SU-DHL-6 (cell line): Measurements from ENCODE around the gene RNF38.

Experiments used
- H2AFZ ChIP-seq: fragments of 200-600 bp; sonication (generic); 2 replicates; pipeline ENCODE4 v1.6.1; 2014; ENCODE audit warnings: low read depth, mild to moderate bottlenecking, moderate library complexity, mixed read lengths, antibody characterized with exemption, low read length; ENCODE audit not compliant: severe bottlenecking
- H3F3A ChIP-seq: fragments of 200-600 bp; shearing (Covaris generic); 2 replicates; pipeline ENCODE4 v1.6.0; 2016; ENCODE audit warnings: antibody characterized with exemption, mild to moderate bottlenecking; ENCODE audit not compliant: insufficient read depth
- H3K27ac ChIP-seq: fragments of 200-600 bp; sonication (generic); 2 replicates; pipeline ENCODE4 v1.5.1; 2016; ENCODE audit warnings: low read depth, mild to moderate bottlenecking, low read length, moderate library complexity, mixed read lengths
- H3K27me3 ChIP-seq: fragments of 200-600 bp; sonication (generic), shearing (Covaris generic); 2 replicates; pipeline ENCODE4 v1.6.0; 2014; ENCODE audit warnings: mild to moderate bottlenecking, low read length
- H3K36me3 ChIP-seq: fragments of 200-600 bp; sonication (generic); 2 replicates; pipeline ENCODE4 v1.6.1; 2014; ENCODE audit warnings: mild to moderate bottlenecking, low read length, mixed read lengths
- H3K4me2 ChIP-seq: fragments of 300-600, 200-600 bp; shearing (Covaris generic), sonication (generic); 2 replicates; pipeline ENCODE4 v1.6.0; 2014; ENCODE audit warnings: low read length, low read depth, mild to moderate bottlenecking; ENCODE audit not compliant: poor library complexity, severe bottlenecking
- H3K4me3 ChIP-seq: fragments of 200-600 bp; sonication (generic); 2 replicates; pipeline ENCODE4 v1.5.1; 2014; ENCODE audit warnings: antibody characterized with exemption, low read length, mild to moderate bottlenecking, mixed read lengths; ENCODE audit not compliant: insufficient read depth, poor library complexity, severe bottlenecking
- H3K79me2 ChIP-seq: fragments of 200-600 bp; sonication (generic); 2 replicates; pipeline ENCODE4 v1.6.1; 2014; ENCODE audit warnings: mild to moderate bottlenecking, low read length, moderate library complexity; ENCODE audit not compliant: insufficient read depth
- H3K9ac ChIP-seq: fragments of 200-600 bp; sonication (generic); 2 replicates; pipeline ENCODE4 v1.7.0; 2014; ENCODE audit warnings: mild to moderate bottlenecking, low read length
- H3K9me2 ChIP-seq: fragments of 200-600 bp; sonication (generic); replicated peaks from 2 replicates; pipeline ENCODE4 v1.6.1; 2014; ENCODE audit warnings: low read length; ENCODE audit not compliant: insufficient read depth
- H3K9me3 ChIP-seq: fragments of 200-600 bp; sonication (generic); 2 replicates; pipeline ENCODE4 v1.6.1; 2014; ENCODE audit warnings: low read length, mixed read lengths; ENCODE audit not compliant: insufficient read depth
- H4K20me1 ChIP-seq: fragments of 200-600 bp; sonication (generic); 2 replicates; pipeline ENCODE4 v1.6.1; 2014; ENCODE audit warnings: low read depth, mild to moderate bottlenecking, antibody characterized with exemption, low read length, moderate library complexity, mixed read lengths
- EZH2phosphoT487 ChIP-seq: fragments of 200-600 bp; sonication (generic), shearing (Covaris generic); conservative IDR thresholded peaks from 2 replicates; pipeline ENCODE4 v1.6.1; 2018; ENCODE audit warnings: mild to moderate bottlenecking, antibody characterized with exemption, low read length, moderate library complexity, mixed read lengths
- TF ChIP-seq, protein P1 (sequence below): fragments of 200-600 bp; sonication (generic); IDR thresholded peaks from one replicate; pipeline ENCODE4 v1.5.1; 2017; ENCODE audit warnings: antibody characterized with exemption, mild to moderate bottlenecking, low read length, moderate library complexity; ENCODE audit not compliant: insufficient read depth, poor library complexity, severe bottlenecking

Gene RNF38

DNA sequence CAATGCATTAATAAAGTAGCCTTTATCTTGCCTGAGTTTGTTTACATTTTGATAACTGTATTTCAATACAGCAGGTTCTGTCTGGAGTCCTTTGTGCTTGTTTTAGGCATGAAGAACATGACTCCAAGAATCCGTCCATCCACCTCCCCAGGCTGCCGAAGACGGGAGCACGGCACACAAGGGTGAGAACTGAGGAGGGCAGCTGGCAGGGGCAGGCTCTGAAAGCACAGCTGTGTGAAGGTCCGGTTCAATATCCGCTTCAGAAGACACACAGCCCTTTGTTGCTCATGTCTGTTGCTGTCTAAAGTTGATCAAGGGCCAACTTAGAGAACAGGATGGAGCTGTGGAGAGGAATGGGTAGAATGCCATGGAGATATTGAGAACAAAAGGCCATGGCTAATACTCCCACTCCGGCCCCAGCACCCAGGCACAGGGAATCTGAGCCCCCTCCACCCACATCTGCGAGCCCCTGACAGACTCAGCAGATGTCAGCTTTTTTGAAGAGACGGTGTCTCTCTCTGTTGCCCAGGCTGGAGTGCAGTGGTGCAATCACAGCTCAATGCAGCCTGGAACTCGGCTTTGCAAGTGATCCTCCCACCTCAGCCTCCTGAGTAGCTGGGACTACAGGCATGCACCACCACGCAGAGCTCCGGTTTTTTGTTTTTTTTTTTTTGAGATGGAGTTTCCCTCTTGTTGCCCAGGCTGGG, 83.3 kb downstream of the RNF38 start:
- H3K9ac ChIP-seq, result no peak overlapping the region
- H3K4me3 ChIP-seq, result no peak overlapping the region
- H3K9me2 ChIP-seq, result no peaks in the 10 kb centered on the region
- TF ChIP-seq, protein P1, sequence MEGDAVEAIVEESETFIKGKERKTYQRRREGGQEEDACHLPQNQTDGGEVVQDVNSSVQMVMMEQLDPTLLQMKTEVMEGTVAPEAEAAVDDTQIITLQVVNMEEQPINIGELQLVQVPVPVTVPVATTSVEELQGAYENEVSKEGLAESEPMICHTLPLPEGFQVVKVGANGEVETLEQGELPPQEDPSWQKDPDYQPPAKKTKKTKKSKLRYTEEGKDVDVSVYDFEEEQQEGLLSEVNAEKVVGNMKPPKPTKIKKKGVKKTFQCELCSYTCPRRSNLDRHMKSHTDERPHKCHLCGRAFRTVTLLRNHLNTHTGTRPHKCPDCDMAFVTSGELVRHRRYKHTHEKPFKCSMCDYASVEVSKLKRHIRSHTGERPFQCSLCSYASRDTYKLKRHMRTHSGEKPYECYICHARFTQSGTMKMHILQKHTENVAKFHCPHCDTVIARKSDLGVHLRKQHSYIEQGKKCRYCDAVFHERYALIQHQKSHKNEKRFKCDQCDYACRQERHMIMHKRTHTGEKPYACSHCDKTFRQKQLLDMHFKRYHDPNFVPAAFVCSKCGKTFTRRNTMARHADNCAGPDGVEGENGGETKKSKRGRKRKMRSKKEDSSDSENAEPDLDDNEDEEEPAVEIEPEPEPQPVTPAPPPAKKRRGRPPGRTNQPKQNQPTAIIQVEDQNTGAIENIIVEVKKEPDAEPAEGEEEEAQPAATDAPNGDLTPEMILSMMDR, result no peak
- no peak for TF ChIP-seq EZH2phosphoT487
- H4K20me1 ChIP-seq, result no peaks in the 10 kb centered on the region
- H3K9me3 ChIP-seq, result no peaks in the 10 kb centered on the region
- H2AFZ ChIP-seq, result no peak overlapping the region
- no peak overlapping the region for H3K27ac ChIP-seq
- H3F3A ChIP-seq, result no peaks in the 10 kb centered on the region
- H3K79me2 ChIP-seq, result no peaks in the 10 kb centered on the region
- no peaks in the 10 kb centered on the region for H3K27me3 ChIP-seq
- no peaks in the 10 kb centered on the region for H3K36me3 ChIP-seq
- H3K4me2 ChIP-seq, result no peak overlapping the region

DNA sequence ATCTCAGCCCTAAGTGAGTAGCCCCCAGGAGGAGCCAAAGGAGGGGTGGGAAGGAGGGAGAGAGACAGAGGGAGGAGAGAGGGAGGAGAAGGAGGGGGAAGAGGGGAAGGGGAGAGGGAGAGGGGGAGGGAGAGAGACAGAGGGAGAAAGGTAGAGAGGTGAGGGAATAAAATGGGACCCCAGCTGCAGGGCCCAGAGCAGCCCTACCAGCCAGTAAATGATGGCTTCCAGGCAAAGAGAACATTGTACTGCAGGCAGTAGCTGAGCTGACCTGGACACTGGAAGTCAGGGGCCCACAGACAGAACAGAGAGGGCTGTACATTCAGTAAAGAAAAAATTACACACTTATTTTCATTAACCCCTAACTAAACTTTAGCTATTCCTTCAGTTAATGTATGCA, 84.0 kb downstream of the RNF38 start:
- Histone ChIP-seq H3K79me2 (no peaks in the 10 kb centered on the region), H3K27ac (no peak overlapping the region), H3K36me3 (no peaks in the 10 kb centered on the region), H3F3A (no peaks in the 10 kb centered on the region), H3K9me2 (no peaks in the 10 kb centered on the region), H3K9me3 (no peaks in the 10 kb centered on the region), H3K9ac (no peak overlapping the region), H3K27me3 (no peaks in the 10 kb centered on the region), H2AFZ (no peak overlapping the region), H3K4me2 (no peak overlapping the region), H4K20me1 (no peaks in the 10 kb centered on the region), H3K4me3 (no peak overlapping the region)
- TF ChIP-seq EZH2phosphoT487, result no peak
- TF ChIP-seq, protein P1, result no peak

DNA sequence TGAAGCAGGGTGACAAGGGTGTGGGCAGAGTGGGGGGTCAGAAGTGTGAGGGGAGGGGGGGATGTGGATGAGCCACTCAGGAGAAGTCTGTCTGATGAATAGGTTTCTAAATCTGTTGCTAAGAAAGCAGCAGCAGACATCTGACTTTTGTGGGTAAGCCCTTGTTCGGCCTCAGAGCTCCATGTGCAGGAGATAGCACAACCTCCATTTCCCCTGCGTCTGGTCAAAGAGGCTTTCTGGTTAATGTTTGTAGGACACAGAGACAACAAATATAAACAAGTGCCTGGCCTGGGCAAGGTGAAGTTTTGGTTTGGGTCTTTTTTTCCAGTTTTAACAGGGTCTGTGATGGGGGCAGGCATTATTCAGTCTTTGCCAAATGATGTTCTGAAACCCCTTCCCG, 84.8 kb downstream of the RNF38 start:
- no peak overlapping the region for H3K9ac ChIP-seq

More for the DNA sequence above, 84.8 kb downstream of the RNF38 start:
- H3K79me2 ChIP-seq, result no peaks in the 10 kb centered on the region
- no peaks in the 10 kb centered on the region for H3F3A ChIP-seq
- no peak overlapping the region for H3K4me3 ChIP-seq
- no peaks in the 10 kb centered on the region for H3K9me3 ChIP-seq
- H3K27me3 ChIP-seq, result no peaks in the 10 kb centered on the region
- H3K27ac ChIP-seq, result no peak overlapping the region
- no peaks in the 10 kb centered on the region for H3K9me2 ChIP-seq
- TF ChIP-seq, protein P1, result no peak
- TF ChIP-seq EZH2phosphoT487, result no peak
- H3K36me3 ChIP-seq, result no peaks in the 10 kb centered on the region
- H3K4me2 ChIP-seq, result no peak overlapping the region
- no peak overlapping the region for H2AFZ ChIP-seq
- no peaks in the 10 kb centered on the region for H4K20me1 ChIP-seq
